NOMO-1 treated with dmso at 0.1 percent for 144 hours (cell line): ENCODE results near the gene FAM163A.
"Not testable (repeated sequence)": the region's sequence is repeated elsewhere in the genome, so short reads cannot be mapped to it uniquely, and the experiment has no call there.

Experiments used
- DNase-seq: peaks from one replicate; lab custom pipeline; 2025; ENCODE audit not compliant: unreplicated experiment; lab: John Stamatoyannopoulos, UW

FAM163A gene

DNA sequence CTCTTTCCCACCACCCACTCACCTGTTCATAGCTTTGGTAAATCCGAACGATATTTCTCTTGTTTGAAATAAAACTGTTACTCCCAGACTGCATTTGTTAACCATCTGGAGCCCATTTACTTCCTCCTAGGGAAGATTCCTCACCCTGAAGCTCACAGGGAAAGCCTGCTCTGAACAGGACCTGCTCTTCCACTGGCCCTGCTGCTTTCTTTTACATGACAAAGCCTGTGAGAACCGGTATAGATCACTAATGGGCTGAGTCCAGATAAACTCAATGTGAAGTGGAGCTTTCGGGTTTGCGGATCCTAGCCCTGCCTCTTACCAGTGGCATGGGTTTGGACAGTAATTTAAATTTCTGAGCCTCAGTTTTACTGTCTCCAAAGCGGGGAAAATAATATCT, 45.2 kb downstream of the FAM163A start:
- no peak for DNase-seq

GRCh38 chr1:179793281-179793680, 50.2 kb downstream of the FAM163A start:
- no peak for DNase-seq

- DNase-seq: no peak
These were observed 51.1 kb downstream of the FAM163A start for GRCh38 chr1:179794146-179794545.

GRCh38 chr1:179794669-179795068, 51.6 kb downstream of the FAM163A start:
- no peak for DNase-seq

GRCh38 chr1:179798213-179798863, 55.2 kb downstream of the FAM163A start:
- no peak for DNase-seq

- no peak for DNase-seq
These were observed 55.9 kb downstream of the FAM163A start for GRCh38 chr1:179798864-179799516.

- no peak for DNase-seq
These were observed 57.4 kb downstream of the FAM163A start for GRCh38 chr1:179800481-179800880.

DNA sequence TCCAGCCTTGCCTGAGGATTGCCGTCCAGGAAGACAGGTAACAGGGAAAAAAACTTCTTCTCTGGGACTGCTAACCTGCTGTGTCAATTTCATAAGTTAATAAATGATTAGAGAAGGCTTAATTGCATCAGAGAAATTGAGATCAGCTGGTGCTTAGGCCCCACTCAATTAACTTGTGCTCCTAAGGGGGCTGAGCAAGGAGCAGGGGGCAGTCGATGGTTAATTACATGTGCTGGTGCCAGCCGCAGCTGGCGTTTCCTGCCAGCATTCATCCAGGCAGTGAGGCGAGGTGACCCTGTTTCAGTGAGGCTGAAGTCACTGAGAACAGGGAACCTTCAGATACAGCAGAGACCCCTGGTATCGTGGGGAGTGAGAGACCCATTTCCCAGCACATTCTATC, 60.0 kb downstream of the FAM163A start:
- DNase-seq: no peak

GRCh38 chr1:179803918-179804317, 60.8 kb downstream of the FAM163A start:
- no peak for DNase-seq

DNA sequence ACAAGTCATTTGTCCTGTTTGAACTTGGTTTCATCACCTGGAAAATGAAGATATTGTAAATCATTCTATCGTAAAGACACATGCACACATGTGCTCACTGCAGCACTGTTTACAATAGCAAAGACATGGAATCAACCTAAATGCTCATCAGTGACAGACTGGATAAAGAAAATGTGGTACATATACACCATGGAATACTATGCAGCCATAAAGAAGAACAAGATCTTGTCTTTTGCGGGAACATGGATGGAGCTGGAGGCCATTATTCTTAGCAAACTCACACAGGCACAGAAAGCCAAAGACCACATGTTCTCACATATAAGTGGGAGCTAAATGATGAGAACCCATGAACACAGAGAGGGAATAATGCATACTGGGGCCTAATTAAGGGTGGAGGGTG, 61.3 kb downstream of the FAM163A start:
- DNase-seq: not testable (repeated sequence)

DNA sequence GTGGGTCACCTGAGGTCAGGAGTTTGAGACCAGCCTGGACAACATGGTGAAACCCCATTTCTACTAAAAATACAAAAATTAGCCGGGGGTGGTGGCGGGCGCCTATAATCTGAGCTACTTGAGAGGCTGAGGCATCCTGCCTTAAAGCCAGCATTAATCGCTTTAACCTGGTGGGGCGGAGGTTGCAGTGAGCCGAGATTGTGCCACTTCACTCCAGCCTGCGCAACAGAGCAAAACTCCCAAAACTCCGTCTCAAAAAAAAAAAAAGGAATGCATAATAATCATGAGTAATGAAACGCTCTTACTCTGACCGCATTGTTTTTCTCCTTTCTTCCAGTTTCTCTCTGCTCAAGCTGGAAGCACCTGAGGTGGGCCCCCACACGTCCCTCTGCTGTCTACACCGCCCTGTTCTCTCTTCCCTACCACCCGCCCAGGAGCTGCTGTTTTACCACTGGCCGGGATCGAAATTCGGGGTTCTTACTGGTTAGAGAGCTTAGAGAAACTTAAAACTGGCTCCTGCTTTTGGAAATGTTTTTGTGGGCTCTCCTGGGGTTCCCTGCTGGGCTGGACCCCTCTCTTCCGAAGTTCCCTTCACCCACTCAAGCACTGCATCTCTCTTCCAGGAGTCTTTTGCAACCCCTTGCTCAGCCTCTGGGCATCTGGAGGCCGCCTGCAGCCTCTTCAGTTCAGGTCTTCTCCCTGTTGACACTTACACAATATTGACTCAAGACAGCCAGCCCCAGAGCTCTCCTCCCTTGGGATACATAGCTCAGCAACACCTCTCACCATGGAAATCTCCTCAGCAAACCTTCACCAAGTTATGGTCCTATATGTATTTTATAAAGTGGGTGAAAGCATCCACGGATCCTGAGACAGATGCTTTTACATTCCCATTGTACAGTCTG, 62.5 kb downstream of the FAM163A start:
- no peak for DNase-seq

DNA sequence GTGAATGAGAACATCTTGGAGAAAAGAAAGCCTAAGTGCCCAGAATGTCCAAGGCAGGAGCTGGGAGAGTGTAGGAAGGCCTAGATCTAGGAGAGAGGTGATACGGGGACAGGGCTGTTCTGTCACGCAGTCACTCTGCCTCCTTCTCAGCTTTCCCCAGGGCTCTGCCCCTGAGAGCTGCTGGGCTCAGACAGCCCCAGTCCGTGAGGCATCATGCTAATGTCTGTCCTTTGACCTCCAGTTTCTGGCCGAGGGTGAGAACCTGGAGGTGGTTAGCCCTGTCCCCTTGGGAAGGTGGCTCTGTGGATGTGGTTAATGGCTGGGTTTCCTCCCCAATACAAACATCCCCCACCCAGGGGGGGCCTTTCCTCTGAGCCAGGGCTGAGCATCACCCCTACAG, 63.2 kb downstream of the FAM163A start:
- DNase-seq: no peak

DNA sequence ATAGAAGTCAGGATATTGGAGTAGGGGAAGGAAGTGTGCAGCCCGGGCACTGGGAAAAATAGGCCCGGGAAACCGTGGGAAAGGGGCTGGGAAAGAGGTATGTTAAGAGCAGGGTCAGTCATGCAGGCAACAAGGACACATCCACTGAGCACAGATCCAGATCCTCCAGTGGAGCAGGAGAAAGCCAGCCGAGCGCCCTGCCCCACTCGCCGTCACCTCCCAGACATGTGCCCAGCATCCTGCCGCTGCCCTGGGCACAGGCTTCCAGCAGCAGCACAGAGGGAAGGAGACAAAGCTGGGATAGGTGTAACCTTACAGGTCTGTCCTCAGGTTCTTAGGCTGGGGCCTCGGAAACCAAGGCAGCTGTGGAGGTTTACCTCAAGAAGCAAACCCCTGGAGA, 64.2 kb downstream of the FAM163A start:
- no peak for DNase-seq

- DNase-seq: no peak
These were observed 64.8 kb downstream of the FAM163A start for GRCh38 chr1:179807691-179808485.

GRCh38 chr1:179808503-179808902, 65.4 kb downstream of the FAM163A start:
- DNase-seq: no peak

- peak; percentile 42 for DNase-seq
These were observed 66.6 kb downstream of the FAM163A start for GRCh38 chr1:179809506-179810366.

- no peak for DNase-seq
These were observed 67.2 kb downstream of the FAM163A start for GRCh38 chr1:179810367-179810715.

- no peak for DNase-seq
These were observed 69.6 kb downstream of the FAM163A start for GRCh38 chr1:179812501-179813292.
